H9 (cell line): ENCODE results near the gene INTS7. TPM values are rescaled to one million over a fixed set of nuclear protein-coding genes. Genes with fewer than 3 reads are reported as not detected.

ENCODE experiments used
- DNase-seq: peaks from one replicate; pipeline ENCODE4 v3.0.0-alpha.2; 2017
- H2AFZ ChIP-seq: one replicate; pipeline ENCODE4 v1.6.1; 2013; ENCODE audit warnings: mild to moderate bottlenecking, low read length, control low read depth, moderate library complexity
- H2AK5ac ChIP-seq: 2 replicates; pipeline ENCODE4 v1.6.1; 2013; ENCODE audit warnings: low read length, control low read depth, mixed read lengths; ENCODE audit not compliant: insufficient read length
- H2BK120ac ChIP-seq: one replicate; pipeline ENCODE4 v1.6.1; 2013; ENCODE audit warnings: low read depth, mild to moderate bottlenecking, low read length, control low read depth, inconsistent platforms; ENCODE audit not compliant: poor library complexity, severe bottlenecking
- H2BK12ac ChIP-seq: 2 replicates; pipeline ENCODE4 v1.6.1; 2013; ENCODE audit warnings: low read length, control low read depth, mixed read lengths, low read depth; ENCODE audit not compliant: insufficient read length
- H2BK15ac ChIP-seq: 2 replicates; pipeline ENCODE4 v1.6.1; 2013; ENCODE audit warnings: low read depth, low read length, control low read depth
- H2BK20ac ChIP-seq: one replicate; pipeline ENCODE4 v1.6.1; 2013; ENCODE audit warnings: low read depth, mild to moderate bottlenecking, low read length, control low read depth, inconsistent platforms; ENCODE audit not compliant: poor library complexity, severe bottlenecking
- H2BK5ac ChIP-seq: 2 replicates; pipeline ENCODE4 v1.6.1; 2013; ENCODE audit warnings: low read length, control low read depth, mixed read lengths; ENCODE audit not compliant: insufficient read length
- H3K14ac ChIP-seq: 2 replicates; pipeline ENCODE4 v1.6.1; 2013; ENCODE audit warnings: low read length, control low read depth; ENCODE audit not compliant: insufficient read depth
- H3K18ac ChIP-seq: 2 replicates; pipeline ENCODE4 v1.6.1; 2013; ENCODE audit warnings: low read depth, mild to moderate bottlenecking, mixed read lengths, low read length, control low read depth; ENCODE audit not compliant: insufficient read length
- H3K23ac ChIP-seq: 2 replicates; pipeline ENCODE4 v1.6.1; 2013; ENCODE audit warnings: low read length, control low read depth, mixed read lengths, low read depth; ENCODE audit not compliant: insufficient read length
- H3K23me2 ChIP-seq: 2 replicates; pipeline ENCODE4 v1.6.1; 2013; ENCODE audit warnings: low read depth, mild to moderate bottlenecking, mixed read lengths, low read length, control low read depth; ENCODE audit not compliant: insufficient read length, poor library complexity, severe bottlenecking
- H3K27ac ChIP-seq: 2 replicates; pipeline ENCODE4 v1.5.1; 2013; ENCODE audit warnings: low read length, control low read depth, mixed read lengths, low read depth; ENCODE audit not compliant: insufficient read length
- H3K27me3 ChIP-seq: 2 replicates; pipeline ENCODE4 v1.6.1; 2013; ENCODE audit warnings: low read length, control low read depth, inconsistent platforms; ENCODE audit not compliant: insufficient read depth
- H3K4ac ChIP-seq: 2 replicates; pipeline ENCODE4 v1.6.1; 2013; ENCODE audit warnings: low read depth, mild to moderate bottlenecking, control low read depth, inconsistent platforms, low read length, moderate library complexity
- H3K4me1 ChIP-seq: 2 replicates; pipeline ENCODE4 v1.6.1; 2013; ENCODE audit warnings: low read length, control low read depth, inconsistent platforms; ENCODE audit not compliant: insufficient read depth
- H3K4me2 ChIP-seq: 2 replicates; pipeline ENCODE4 v1.6.1; 2013; ENCODE audit warnings: low read length, control low read depth, mixed read lengths; ENCODE audit not compliant: insufficient read length, insufficient read depth
- H3K56ac ChIP-seq: 2 replicates; pipeline ENCODE4 v1.6.1; 2013; ENCODE audit warnings: low read depth, mild to moderate bottlenecking, mixed read lengths, low read length, control low read depth; ENCODE audit not compliant: insufficient read length
- H3K79me1 ChIP-seq: 2 replicates; pipeline ENCODE4 v1.6.1; 2013; ENCODE audit warnings: low read depth, mild to moderate bottlenecking, moderate library complexity, low read length, control low read depth, inconsistent platforms; ENCODE audit not compliant: insufficient read depth, poor library complexity, severe bottlenecking
- H3K79me2 ChIP-seq: 2 replicates; pipeline ENCODE4 v1.6.1; 2013; ENCODE audit warnings: low read length, control low read depth, inconsistent platforms; ENCODE audit not compliant: insufficient read depth
- H3K9ac ChIP-seq: 2 replicates; pipeline ENCODE4 v1.6.1; 2013; ENCODE audit warnings: low read length, control low read depth, mixed read lengths; ENCODE audit not compliant: insufficient read length; ENCODE audit errors: extremely low read depth
- H3K9me3 ChIP-seq: one replicate; pipeline ENCODE4 v1.6.1; 2013; ENCODE audit warnings: low read depth, low read length, inconsistent platforms; ENCODE audit not compliant: control insufficient read depth
- H3T11ph ChIP-seq: one replicate; pipeline ENCODE4 v1.6.1; 2013; ENCODE audit warnings: mild to moderate bottlenecking, low read length, control low read depth, inconsistent platforms
- H4K20me1 ChIP-seq: one replicate; pipeline ENCODE4 v1.6.1; 2013; ENCODE audit not compliant: control insufficient read depth, insufficient read length, insufficient read depth
- H4K5ac ChIP-seq: 2 replicates; pipeline ENCODE4 v1.6.1; 2013; ENCODE audit warnings: low read depth, mild to moderate bottlenecking, mixed read lengths, low read length, control low read depth; ENCODE audit not compliant: insufficient read length
- H4K8ac ChIP-seq: replicated peaks from 2 replicates; pipeline ENCODE4 v1.6.1; 2013; ENCODE audit warnings: low read length, control low read depth, mixed read lengths, low read depth; ENCODE audit not compliant: insufficient read length
- H4K91ac ChIP-seq: 2 replicates; pipeline ENCODE4 v1.6.1; 2013; ENCODE audit warnings: low read depth, mild to moderate bottlenecking, moderate library complexity, mixed read lengths, low read length, control low read depth; ENCODE audit not compliant: insufficient read length
- H3K27ac Mint-ChIP-seq, 3 experiments: 2 replicates in 2 of 3; 3 replicates in 1 of 3; pipeline ENCODE4 v1.8.0; 2020 to 2021; ENCODE audit warnings: mixed read lengths in 3 of 3, mild to moderate bottlenecking in 1 of 3, moderate library complexity in 1 of 3
- H3K27me3 Mint-ChIP-seq: 2 replicates; pipeline ENCODE4 v1.8.0; 2021; ENCODE audit warnings: low read depth, mild to moderate bottlenecking, moderate library complexity, mixed read lengths
- H3K36me3 Mint-ChIP-seq, 3 experiments: 2 replicates in 2 of 3; 3 replicates in 1 of 3; pipeline ENCODE4 v1.8.0; 2020 to 2021; ENCODE audit warnings: low read depth in 3 of 3, mixed read lengths in 3 of 3; ENCODE audit not compliant: insufficient read depth in 1 of 3
- H3K4me1 Mint-ChIP-seq, 2 experiments: 2 replicates each; pipeline ENCODE4 v1.8.0; 2020; ENCODE audit warnings: mixed read lengths in 2 of 2
- H3K4me3 Mint-ChIP-seq, 2 experiments: 2 replicates in 1 of 2; 3 replicates in 1 of 2; pipeline ENCODE4 v1.8.0; 2020 to 2021; ENCODE audit warnings: mild to moderate bottlenecking in 2 of 2, mixed read lengths in 2 of 2, moderate library complexity in 1 of 2
- H3K9me3 Mint-ChIP-seq, 2 experiments: 2 replicates in 1 of 2; 3 replicates in 1 of 2; pipeline ENCODE4 v1.8.0; 2020; ENCODE audit warnings: mild to moderate bottlenecking in 2 of 2, mixed read lengths in 2 of 2, moderate library complexity in 1 of 2
- WGBS: extraction: QIAGEN DNeasy Blood & Tissue Kit; methylation state at CpG from one replicate; pipeline ENCODE4 v1.1.7; 2013; ENCODE audit warnings: missing lambda C conversion rate, low lambda C conversion rate, mixed read lengths; ENCODE audit not compliant: insufficient read length; ENCODE audit errors: extremely low coverage; 5-methylcytosine and 5-hydroxymethylcytosine counted together
- total RNA-seq: library from RNA; stranded (reverse); gene quantifications from 2 replicates; pipeline ENCODE4 v1.2.1, GENCODE V29; 2021
- TF ChIP-seq, protein P1 (sequence below): fragments of 200-600 bp; sonication (generic); conservative IDR thresholded peaks from 3 replicates; pipeline ENCODE4 v1.8.0; 2021; ENCODE audit warnings: antibody characterized with exemption, mild to moderate bottlenecking

The INTS7 gene
- total RNA-seq, 1 experiment from 2014 or later, result 32.3 TPM

- no peak for DNase-seq
- Histone ChIP-seq H3K4me2 (no peak overlapping the region), H2BK5ac (no peak overlapping the region), H3K14ac (no peak overlapping the region), H3K4me1 (no peaks in the 10 kb centered on the region), H2BK120ac (no peak overlapping the region), H3K23me2 (no peaks in the 10 kb centered on the region), H3K27ac (no peak overlapping the region), H3K79me2 (no peaks in the 10 kb centered on the region), H3K23ac (no peak overlapping the region), H4K20me1 (no peaks in the 10 kb centered on the region), H3K56ac (no peak overlapping the region), H4K91ac (no peak overlapping the region), H2BK15ac (no peak overlapping the region), H4K5ac (no peak overlapping the region), H2BK12ac (no peak overlapping the region), H4K8ac (no peak overlapping the region), H2AFZ (no peak overlapping the region), H3K9ac (no peak overlapping the region), H2AK5ac (no peak overlapping the region), H3K18ac (no peak overlapping the region), H3K27me3 (no peaks in the 10 kb centered on the region), H3K79me1 (no peaks in the 10 kb centered on the region), H2BK20ac (no peak overlapping the region), H3K9me3 (no peaks in the 10 kb centered on the region), H3T11ph (no peak overlapping the region), H3K4ac (no peak overlapping the region)
- whole genome bisulfite sequencing, result no CpG with 5 or more reads among the region's 3 CpGs
- Mint-ChIP-seq H3K4me1 (no peaks in the 10 kb centered on the region), H3K4me3 (no peak overlapping the region), H3K36me3 (peaks cover 36 to 81% (median 77%) of the 10 kb centered on the region in 3 experiments; a peak in 6 of 7 replicates), H3K27ac (no peak overlapping the region), H3K9me3 (no peaks in the 10 kb centered on the region), H3K27me3 (no peaks in the 10 kb centered on the region)
- TF ChIP-seq, protein P1, sequence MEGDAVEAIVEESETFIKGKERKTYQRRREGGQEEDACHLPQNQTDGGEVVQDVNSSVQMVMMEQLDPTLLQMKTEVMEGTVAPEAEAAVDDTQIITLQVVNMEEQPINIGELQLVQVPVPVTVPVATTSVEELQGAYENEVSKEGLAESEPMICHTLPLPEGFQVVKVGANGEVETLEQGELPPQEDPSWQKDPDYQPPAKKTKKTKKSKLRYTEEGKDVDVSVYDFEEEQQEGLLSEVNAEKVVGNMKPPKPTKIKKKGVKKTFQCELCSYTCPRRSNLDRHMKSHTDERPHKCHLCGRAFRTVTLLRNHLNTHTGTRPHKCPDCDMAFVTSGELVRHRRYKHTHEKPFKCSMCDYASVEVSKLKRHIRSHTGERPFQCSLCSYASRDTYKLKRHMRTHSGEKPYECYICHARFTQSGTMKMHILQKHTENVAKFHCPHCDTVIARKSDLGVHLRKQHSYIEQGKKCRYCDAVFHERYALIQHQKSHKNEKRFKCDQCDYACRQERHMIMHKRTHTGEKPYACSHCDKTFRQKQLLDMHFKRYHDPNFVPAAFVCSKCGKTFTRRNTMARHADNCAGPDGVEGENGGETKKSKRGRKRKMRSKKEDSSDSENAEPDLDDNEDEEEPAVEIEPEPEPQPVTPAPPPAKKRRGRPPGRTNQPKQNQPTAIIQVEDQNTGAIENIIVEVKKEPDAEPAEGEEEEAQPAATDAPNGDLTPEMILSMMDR, result no peak
These were observed 32.4 kb upstream of the INTS7 start for GRCh38 chr1:212067787-212068186.
